WTC11 (cell line): Measurements from ENCODE around the gene COL10A1. TPM values are rescaled to one million over a fixed set of nuclear protein-coding genes. Genes with fewer than 3 reads are reported as not detected.

Source experiments
- ATAC-seq: fragments of 200-7000 bp; cut with Tn5 transposase; 2 replicates; pipeline ENCODE4 v1.10.0; 2021; ENCODE audit warnings: mild to moderate bottlenecking, moderate library complexity
- CTCF ChIA-PET: fragments of 300-600 bp; sonication (Branson Sonifier 250); formaldehyde crosslinking; loops from one replicate; lab custom pipeline; 2021; ENCODE audit warnings: antibody characterized with exemption; lab: Charles Lee
- POLR2A ChIA-PET: fragments of 350-600 bp; sonication (Branson Sonifier 250); formaldehyde crosslinking; loops from one replicate; lab custom pipeline; 2021; ENCODE audit warnings: antibody characterized with exemption; lab: Charles Lee
- DNase-seq: peaks from one replicate; pipeline ENCODE4 v3.0.0; 2021; ENCODE audit warnings: low spot score
- H3K27ac Mint-ChIP-seq: 2 replicates; pipeline ENCODE4 v1.8.0; 2021; ENCODE audit warnings: mixed read lengths
- H3K27me3 Mint-ChIP-seq: 2 replicates; pipeline ENCODE4 v1.8.0; 2021; ENCODE audit warnings: low read depth, mild to moderate bottlenecking, moderate library complexity, mixed read lengths
- H3K36me3 Mint-ChIP-seq: 2 replicates; pipeline ENCODE4 v1.8.0; 2021; ENCODE audit warnings: mixed read lengths
- H3K4me1 Mint-ChIP-seq: 2 replicates; pipeline ENCODE4 v1.8.0; 2022; ENCODE audit warnings: mixed read lengths
- H3K4me3 Mint-ChIP-seq: 2 replicates; pipeline ENCODE4 v1.8.0; 2021; ENCODE audit warnings: mild to moderate bottlenecking, moderate library complexity, mixed read lengths
- H3K9me3 Mint-ChIP-seq: 2 replicates; pipeline ENCODE4 v1.8.0; 2021; ENCODE audit warnings: mixed read lengths
- CREM ChIP-seq: sonication (generic); formaldehyde crosslinking; IDR thresholded peaks from 2 replicates; pipeline ENCODE4 v1.8.1; 2022; ENCODE audit warnings: mild to moderate bottlenecking, missing genetic modification reagents, moderate library complexity
- CTCF ChIP-seq: fragments of 200-600 bp; IDR thresholded peaks from 2 replicates; pipeline ENCODE4 v1.8.0; 2022; ENCODE audit warnings: antibody characterized with exemption
- ESRRA ChIP-seq: sonication (generic); formaldehyde crosslinking; IDR thresholded peaks from 2 replicates; pipeline ENCODE4 v1.8.1; 2022; ENCODE audit warnings: mild to moderate bottlenecking, missing genetic modification reagents, borderline replicate concordance
- HMGA2 ChIP-seq: fragments of 250-450 bp; sonication (Bioruptor Pico); IDR thresholded peaks from 2 replicates; pipeline ENCODE4 v1.4.0; 2021; ENCODE audit warnings: mild to moderate bottlenecking, moderate library complexity
- IRF2 ChIP-seq: sonication (generic); formaldehyde crosslinking; IDR thresholded peaks from 2 replicates; pipeline ENCODE4 v1.8.0; 2022; ENCODE audit warnings: low read depth, missing genetic modification reagents, borderline replicate concordance
- JAZF1 ChIP-seq: fragments of 250-450 bp; sonication (Bioruptor Pico); IDR thresholded peaks from 2 replicates; pipeline ENCODE4 v1.9.0; 2021; ENCODE audit warnings: moderate library complexity, mild to moderate bottlenecking, inconsistent platforms
- MXD4 ChIP-seq: fragments of 250-450 bp; sonication (Bioruptor Pico); IDR thresholded peaks from 2 replicates; pipeline ENCODE4 v1.8.0; 2021; ENCODE audit warnings: mild to moderate bottlenecking, moderate library complexity, borderline replicate concordance
- NR2C2 ChIP-seq: sonication (generic); formaldehyde crosslinking; IDR thresholded peaks from 2 replicates; pipeline ENCODE4 v1.8.0; 2022; ENCODE audit warnings: mild to moderate bottlenecking, missing genetic modification reagents
- PRDM15 ChIP-seq: sonication (generic); formaldehyde crosslinking; IDR thresholded peaks from 2 replicates; pipeline ENCODE4 v1.8.0; 2022; ENCODE audit warnings: missing genetic modification reagents
- PREB ChIP-seq: sonication (generic); formaldehyde crosslinking; IDR thresholded peaks from 2 replicates; pipeline ENCODE4 v1.8.1; 2022; ENCODE audit warnings: mild to moderate bottlenecking, missing genetic modification reagents, moderate library complexity, borderline replicate concordance
- RELA ChIP-seq: sonication (generic); formaldehyde crosslinking; IDR thresholded peaks from 2 replicates; pipeline ENCODE4 v1.8.1; 2022; ENCODE audit warnings: missing genetic modification reagents, mild to moderate bottlenecking, borderline replicate concordance
- ZBTB21 ChIP-seq: sonication (generic); formaldehyde crosslinking; IDR thresholded peaks from 2 replicates; pipeline ENCODE4 v1.8.1; 2023; ENCODE audit warnings: mild to moderate bottlenecking, missing genetic modification reagents, borderline replicate concordance
- ZMAT4 ChIP-seq: fragments of 250-450 bp; sonication (Bioruptor Pico); IDR thresholded peaks from 2 replicates; pipeline ENCODE4 v1.9.0; 2021; ENCODE audit warnings: mild to moderate bottlenecking
- ZNF121 ChIP-seq: sonication (generic); formaldehyde crosslinking; IDR thresholded peaks from 2 replicates; pipeline ENCODE4 v1.8.0; 2023; ENCODE audit warnings: missing genetic modification reagents
- ZNF317 ChIP-seq: sonication (generic); formaldehyde crosslinking; IDR thresholded peaks from 2 replicates; pipeline ENCODE4 v1.8.1; 2023; ENCODE audit warnings: low read depth, mild to moderate bottlenecking, moderate library complexity, missing genetic modification reagents, borderline replicate concordance
- ZNF396 ChIP-seq: fragments of 250-450 bp; sonication (Bioruptor Pico); IDR thresholded peaks from 2 replicates; pipeline ENCODE4 v1.8.0; 2021; ENCODE audit warnings: mild to moderate bottlenecking, moderate library complexity, borderline replicate concordance
- ZSCAN18 ChIP-seq: fragments of 250-450 bp; sonication (Bioruptor Pico); IDR thresholded peaks from 2 replicates; pipeline ENCODE4 v2.1.2; 2022; ENCODE audit warnings: mild to moderate bottlenecking, moderate library complexity
- total RNA-seq: library from RNA; stranded (reverse); gene quantifications from 3 replicates; pipeline ENCODE4 v1.2.3, GENCODE V29; 2021

The COL10A1 gene
- total RNA-seq, 1 experiment from 2014 or later = not detected

- CTCF ChIA-PET = interaction anchor here (1.1 kb wide), 1 partner anchor 14 kb away, joined by 5 read pairs; the partner anchor contains the start of gene FRK
- no peak for DNase-seq
- H3K27ac Mint-ChIP-seq = no peak overlapping the region
- H3K4me1 Mint-ChIP-seq = peaks cover 6% of the 10 kb centered on the region
- H3K27me3 Mint-ChIP-seq = no peaks in the 10 kb centered on the region
- H3K9me3 Mint-ChIP-seq = no peaks in the 10 kb centered on the region
- no peak overlapping the region for H3K4me3 Mint-ChIP-seq
- no peak for TF ChIP-seq HMGA2 (CRISPR knock-in tag)
- no peak for TF ChIP-seq RELA (CRISPR knock-in tag)
- TF ChIP-seq PREB (CRISPR knock-in tag) = no peak
- TF ChIP-seq NR2C2 (CRISPR knock-in tag) = no peak
- TF ChIP-seq MXD4 (CRISPR knock-in tag) = no peak
- TF ChIP-seq IRF2 (CRISPR knock-in tag) = no peak
- no peak for TF ChIP-seq JAZF1 (CRISPR knock-in tag)
- no peak for TF ChIP-seq ZSCAN18 (CRISPR knock-in tag)
- TF ChIP-seq ZNF121 (CRISPR knock-in tag) = no peak
- no peak for TF ChIP-seq PRDM15 (CRISPR knock-in tag)
- TF ChIP-seq CREM (CRISPR knock-in tag) = no peak
- no peak for TF ChIP-seq ZNF317 (CRISPR knock-in tag)
- TF ChIP-seq, all 79 proteins: peak for 0
- no peaks in the 10 kb centered on the region for H3K36me3 Mint-ChIP-seq
- no peak for ATAC-seq
- POLR2A ChIA-PET = no interaction called here
Measured at GRCh38 chr6:116074732-116075390, 51.1 kb downstream of the COL10A1 start.

- ChIA-PET POLR2A (no interaction called here), CTCF (interaction anchor here (0.8 to 1.1 kb wide), 4 partner anchors 11 to 38 kb away, joined by 3 to 5 read pairs (median 5); partner anchors contain the start of gene FRK)
- DNase-seq (no peak), ATAC-seq (no peak)
- Mint-ChIP-seq H3K9me3 (no peaks in the 10 kb centered on the region), H3K4me1 (peaks cover 6% of the 10 kb centered on the region), H3K36me3 (no peaks in the 10 kb centered on the region), H3K27ac (no peak overlapping the region), H3K4me3 (no peak overlapping the region), H3K27me3 (no peaks in the 10 kb centered on the region)
- no peak for TF ChIP-seq CTCF
- TF ChIP-seq ESRRA (CRISPR knock-in tag) = no peak
- no peak for TF ChIP-seq ZMAT4 (CRISPR knock-in tag)
- no peak for TF ChIP-seq ZNF396 (CRISPR knock-in tag)
- TF ChIP-seq ZBTB21 (CRISPR knock-in tag) = no peak
Measured at GRCh38 chr6:116073765-116074440, 52.0 kb downstream of the COL10A1 start.
